ENCODE data around the gene COMT. TPM values are rescaled to one million over a fixed set of nuclear protein-coding genes. Genes with fewer than 3 reads are reported as not detected.
A peak's percentile ranks its signal among the peaks of the same experiment; 100 is the strongest.

Gene COMT
- total RNA-seq, 1 donor = 288 TPM

- Histone ChIP-seq H4K20me1 (ENCODE audit: insufficient read depth, low read length) (no peaks in the 10 kb centered on the region), H3K4me1 (ENCODE audit: insufficient read depth, low read length) (peaks cover 34% of the 10 kb centered on the region), H3K4me2 (ENCODE audit: insufficient read depth, low read length) (peak overlapping the region; percentile 70), H3K27ac (ENCODE audit: low read depth, low read length) (peak overlapping the region; percentile 63), H3K79me2 (ENCODE audit: insufficient read depth, low read length) (no peaks in the 10 kb centered on the region), H3K4me3 (ENCODE audit: insufficient read depth, low read length) (peak overlapping the region; percentile 38), H3K36me3 (ENCODE audit: insufficient read depth, low read length) (no peaks in the 10 kb centered on the region), H3K9me3 (ENCODE audit: low read depth, low read length) (no peaks in the 10 kb centered on the region), H2AFZ (ENCODE audit: low read length) (peak overlapping the region; percentile 68), H3K27me3 (ENCODE audit: insufficient read depth, low read length) (no peaks in the 10 kb centered on the region)
- DNase-seq (ENCODE audit: insufficient read length, low spot score, missing footprints) = peak; percentile 97
- TF ChIP-seq CTCF (IDR thresholded peaks at IDR 0.05; ENCODE audit: extremely low read depth, low read depth, low read length) = no peak
These were observed 54.2 kb downstream of the COMT start for GRCh38 chr22:19995611-19996339.

GRCh38 chr22:19996694-19997384 lies 55.3 kb downstream of the COMT start:
- H3K4me3 ChIP-seq (ENCODE audit: insufficient read depth, low read length) = no peak overlapping the region
- TF ChIP-seq CTCF (IDR thresholded peaks at IDR 0.05; ENCODE audit: extremely low read depth, low read depth, low read length) = no peak
- H3K4me1 ChIP-seq (ENCODE audit: insufficient read depth, low read length) = peaks cover 30% of the 10 kb centered on the region
- no peaks in the 10 kb centered on the region for H3K27me3 ChIP-seq (ENCODE audit: insufficient read depth, low read length)
- H3K36me3 ChIP-seq (ENCODE audit: insufficient read depth, low read length) = no peaks in the 10 kb centered on the region
- H3K27ac ChIP-seq (ENCODE audit: low read depth, low read length) = no peak overlapping the region
- no peaks in the 10 kb centered on the region for H3K9me3 ChIP-seq (ENCODE audit: low read depth, low read length)
- peak overlapping the region; percentile 35 for H2AFZ ChIP-seq (ENCODE audit: low read length)
- peak; percentile 84 for DNase-seq (ENCODE audit: insufficient read length, low spot score, missing footprints)
- no peaks in the 10 kb centered on the region for H3K79me2 ChIP-seq (ENCODE audit: insufficient read depth, low read length)
- no peaks in the 10 kb centered on the region for H4K20me1 ChIP-seq (ENCODE audit: insufficient read depth, low read length)
- H3K4me2 ChIP-seq (ENCODE audit: insufficient read depth, low read length) = no peak overlapping the region

GRCh38 chr22:19997561-19998231 lies 56.1 kb downstream of the COMT start:
- Histone ChIP-seq H3K4me3 (ENCODE audit: insufficient read depth, low read length) (no peak overlapping the region), H3K9me3 (ENCODE audit: low read depth, low read length) (no peaks in the 10 kb centered on the region), H3K4me1 (ENCODE audit: insufficient read depth, low read length) (peaks cover 29% of the 10 kb centered on the region), H3K27me3 (ENCODE audit: insufficient read depth, low read length) (no peaks in the 10 kb centered on the region), H3K36me3 (ENCODE audit: insufficient read depth, low read length) (no peaks in the 10 kb centered on the region), H3K4me2 (ENCODE audit: insufficient read depth, low read length) (no peak overlapping the region), H4K20me1 (ENCODE audit: insufficient read depth, low read length) (no peaks in the 10 kb centered on the region), H3K79me2 (ENCODE audit: insufficient read depth, low read length) (no peaks in the 10 kb centered on the region), H3K27ac (ENCODE audit: low read depth, low read length) (no peak overlapping the region), H2AFZ (ENCODE audit: low read length) (no peak overlapping the region)
- TF ChIP-seq CTCF (IDR thresholded peaks at IDR 0.05; ENCODE audit: extremely low read depth, low read depth, low read length) = no peak
- DNase-seq (ENCODE audit: insufficient read length, low spot score, missing footprints) = peak; percentile 66

Data from osteoblast (primary cell).